Measurements from ENCODE around the gene PRUNE1. TPM values are rescaled to one million over a fixed set of nuclear protein-coding genes. Genes with fewer than 3 reads are reported as not detected.

The PRUNE1 gene
- 7.0 TPM for polyA plus RNA-seq (2012; ENCODE audit: low read depth, missing spikeins)

DNA sequence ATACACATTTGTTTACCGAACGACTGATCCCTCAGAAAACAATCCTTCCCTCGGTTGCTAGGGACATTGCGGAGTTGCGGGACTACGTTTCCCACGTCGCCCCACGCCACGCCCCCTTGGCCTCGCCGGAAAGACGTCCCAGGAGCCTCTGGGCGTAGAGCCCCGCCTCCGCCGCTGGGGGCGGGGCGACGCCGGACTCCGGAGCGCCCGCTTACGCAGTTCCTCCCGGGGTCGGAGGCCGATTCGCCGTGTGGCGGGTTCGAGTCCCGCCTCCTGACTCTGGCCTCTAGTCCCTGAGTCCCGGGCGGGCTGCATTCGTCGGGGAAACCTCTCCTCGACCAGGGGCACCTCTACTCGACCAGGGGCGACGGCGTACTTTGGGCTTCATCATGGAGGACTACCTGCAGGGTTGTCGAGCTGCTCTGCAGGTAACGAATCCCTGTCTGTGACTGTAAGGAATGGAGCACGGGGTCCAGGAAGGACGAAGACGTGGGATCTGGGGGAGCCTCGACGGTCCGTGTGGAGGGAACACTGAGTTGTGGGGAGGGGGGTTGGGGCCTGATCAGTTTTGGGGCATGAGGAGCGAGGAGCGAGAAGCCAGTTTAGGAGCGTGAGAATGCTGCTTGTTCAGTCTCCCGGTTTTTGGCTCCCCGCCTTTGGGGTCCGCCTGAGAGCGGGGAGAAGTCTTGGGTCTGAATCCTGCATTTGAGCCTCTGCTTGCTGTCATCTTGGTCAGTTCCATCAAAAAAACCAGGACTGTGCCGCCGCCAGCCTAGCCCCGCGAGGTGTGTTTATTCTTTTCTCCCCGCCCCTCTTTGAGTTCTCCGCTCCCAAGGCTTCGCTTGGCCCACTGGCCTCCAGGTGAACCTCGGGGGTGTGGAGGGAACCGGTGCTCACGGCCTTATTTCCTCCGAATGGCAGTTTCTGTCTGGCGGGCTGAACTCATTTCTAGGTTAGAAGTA lies at the start of gene PRUNE1:
Gene PRUNE1, plus strand, starts transcription at position 206 of the 962 bp plus-strand sequence. Its CDS starts 184 bp downstream, at position 390.
- no peak for TF ChIP-seq POLR2A (IDR thresholded peaks at IDR 0.05; ENCODE audit: low read depth, low read length)
- peak; percentile 72 for TF ChIP-seq SPI1 (IDR thresholded peaks at IDR 0.05; ENCODE audit: low read depth, low read length)
- FAIRE-seq: peak; percentile 95

DNA sequence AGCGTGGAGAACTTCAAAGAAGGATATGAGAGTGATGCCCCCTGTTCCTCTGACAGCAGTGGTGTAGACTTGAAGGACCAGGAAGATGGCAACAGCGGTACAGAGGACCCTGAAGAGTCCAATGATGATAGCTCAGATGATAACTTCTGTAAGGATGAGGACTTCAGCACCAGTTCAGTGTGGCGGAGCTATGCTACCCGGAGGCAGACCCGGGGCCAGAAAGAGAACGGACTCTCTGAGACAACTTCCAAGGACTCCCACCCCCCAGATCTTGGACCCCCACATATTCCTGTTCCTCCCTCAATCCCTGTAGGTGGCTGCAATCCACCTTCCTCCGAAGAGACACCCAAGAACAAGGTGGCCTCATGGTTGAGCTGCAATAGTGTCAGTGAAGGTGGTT lies 47.6 kb upstream of the PRUNE1 start:
- DNase-seq (ENCODE audit: insufficient read length, low spot score): no peak
- TF ChIP-seq POLR2A (IDR thresholded peaks at IDR 0.05; ENCODE audit: low read depth, low read length): no peak
- no peak for TF ChIP-seq POU2F2 (IDR thresholded peaks at IDR 0.05; ENCODE audit: low read depth, low read length)
- TF ChIP-seq SPI1 (IDR thresholded peaks at IDR 0.05; ENCODE audit: low read depth, low read length): no peak
- no peak for TF ChIP-seq TAF1 (IDR thresholded peaks at IDR 0.05; ENCODE audit: low read depth, low read length)
- no peak for TF ChIP-seq POLR2AphosphoS5 (IDR thresholded peaks at IDR 0.05; ENCODE audit: low read depth, low read length)
- TF ChIP-seq PAX5 (IDR thresholded peaks at IDR 0.05; ENCODE audit: insufficient read depth, low read length, severe bottlenecking): no peak
- no peak for FAIRE-seq

More for the DNA sequence above, at the start of gene PRUNE1:
- peak; percentile 93 for DNase-seq (ENCODE audit: insufficient read length, low spot score)

DNA sequence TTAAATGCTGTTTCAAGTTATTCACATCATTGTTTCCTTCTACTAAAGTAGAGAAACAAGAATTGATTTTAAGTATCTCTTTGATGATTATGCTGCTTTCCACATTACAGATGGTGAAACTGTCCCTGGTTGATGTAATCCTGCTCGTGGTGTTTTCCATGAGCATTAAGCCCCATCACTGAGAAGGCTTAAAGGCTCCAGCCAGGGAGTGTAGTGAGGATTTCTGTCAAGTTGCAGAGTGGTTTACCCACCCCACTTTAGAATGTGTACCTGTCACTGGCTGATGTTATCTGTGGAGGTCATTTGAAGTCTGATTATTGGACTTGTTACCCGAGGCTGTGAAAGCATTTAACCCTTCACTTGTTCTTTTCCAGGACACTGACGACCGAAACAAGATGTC lies 46.5 kb upstream of the PRUNE1 start:
- no peak for FAIRE-seq
- no peak for DNase-seq (ENCODE audit: insufficient read length, low spot score)
- TF ChIP-seq POU2F2 (IDR thresholded peaks at IDR 0.05; ENCODE audit: low read depth, low read length): no peak
- no peak for TF ChIP-seq PAX5 (IDR thresholded peaks at IDR 0.05; ENCODE audit: insufficient read depth, low read length, severe bottlenecking)
- TF ChIP-seq POLR2A (IDR thresholded peaks at IDR 0.05; ENCODE audit: low read depth, low read length): no peak
- no peak for TF ChIP-seq POLR2AphosphoS5 (IDR thresholded peaks at IDR 0.05; ENCODE audit: low read depth, low read length)
- TF ChIP-seq SPI1 (IDR thresholded peaks at IDR 0.05; ENCODE audit: low read depth, low read length): no peak
- no peak for TF ChIP-seq TAF1 (IDR thresholded peaks at IDR 0.05; ENCODE audit: low read depth, low read length)

GRCh38 chr1:150963321-150964163 lies 44.7 kb upstream of the PRUNE1 start:
- no peak for FAIRE-seq
- TF ChIP-seq POLR2AphosphoS5 (IDR thresholded peaks at IDR 0.05; ENCODE audit: low read depth, low read length) (no peak), POLR2A (IDR thresholded peaks at IDR 0.05; ENCODE audit: low read depth, low read length) (0 out of 2 replicates have a peak, but pooled peaks have one; percentile 23)
- no peak for DNase-seq (ENCODE audit: insufficient read length, low spot score)

GRCh38 chr1:150964164-150964489 lies 44.1 kb upstream of the PRUNE1 start:
- TF ChIP-seq POLR2A (IDR thresholded peaks at IDR 0.05; ENCODE audit: low read depth, low read length) (no peak), TAF1 (IDR thresholded peaks at IDR 0.05; ENCODE audit: low read depth, low read length) (no peak), POU2F2 (IDR thresholded peaks at IDR 0.05; ENCODE audit: low read depth, low read length) (no peak), SPI1 (IDR thresholded peaks at IDR 0.05; ENCODE audit: low read depth, low read length) (no peak), PAX5 (IDR thresholded peaks at IDR 0.05; ENCODE audit: insufficient read depth, low read length, severe bottlenecking) (no peak), POLR2AphosphoS5 (IDR thresholded peaks at IDR 0.05; ENCODE audit: low read depth, low read length) (no peak)
- FAIRE-seq: no peak
- no peak for DNase-seq (ENCODE audit: insufficient read length, low spot score)

DNA sequence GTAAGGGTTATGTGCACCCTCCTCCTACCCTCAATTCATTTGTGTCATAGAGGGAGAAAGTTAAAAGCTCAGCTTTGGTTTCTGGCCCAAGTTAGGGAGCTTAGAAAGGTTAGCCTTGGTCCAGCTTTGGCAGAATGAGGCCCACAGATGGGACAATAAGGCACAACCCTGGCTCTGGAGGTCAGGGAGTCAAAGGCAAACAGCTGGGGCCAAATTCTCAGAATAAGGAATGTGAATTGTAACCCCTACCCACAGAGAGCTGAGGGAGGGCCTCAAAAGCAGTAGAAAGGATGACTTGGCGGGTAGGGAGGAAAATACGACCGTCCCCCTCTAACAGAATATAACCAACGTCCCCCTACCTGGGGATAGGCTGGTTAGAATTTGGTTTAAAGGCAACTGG lies 42.6 kb upstream of the PRUNE1 start:
- no peak for TF ChIP-seq PAX5 (IDR thresholded peaks at IDR 0.05; ENCODE audit: insufficient read depth, low read length, severe bottlenecking)
- TF ChIP-seq TAF1 (IDR thresholded peaks at IDR 0.05; ENCODE audit: low read depth, low read length): no peak
- FAIRE-seq (no peak), DNase-seq (ENCODE audit: insufficient read length, low spot score) (no peak)

DNA sequence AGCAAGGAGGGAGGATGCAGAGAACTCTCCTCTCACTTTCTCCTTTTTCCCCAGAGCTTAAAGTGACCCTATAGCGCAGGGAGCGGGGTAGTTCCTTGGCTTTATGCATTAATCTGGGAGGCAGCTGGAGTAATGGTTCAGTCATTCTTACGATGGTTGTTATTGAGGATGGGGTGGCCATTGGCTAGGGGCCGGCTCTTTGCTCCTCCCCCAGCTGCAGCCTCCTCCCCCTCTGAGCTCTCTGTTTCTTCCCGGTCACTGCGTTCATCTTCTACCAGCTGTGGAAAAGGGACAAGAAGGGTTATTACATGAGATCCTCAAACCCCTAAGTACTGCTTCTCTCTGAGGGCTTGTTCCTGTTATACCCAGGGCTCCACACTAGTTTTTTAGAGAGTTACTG lies 42.2 kb upstream of the PRUNE1 start:
- TF ChIP-seq POU2F2 (IDR thresholded peaks at IDR 0.05; ENCODE audit: low read depth, low read length) (no peak), PAX5 (IDR thresholded peaks at IDR 0.05; ENCODE audit: insufficient read depth, low read length, severe bottlenecking) (no peak), POLR2A (IDR thresholded peaks at IDR 0.05; ENCODE audit: low read depth, low read length) (no peak), SPI1 (IDR thresholded peaks at IDR 0.05; ENCODE audit: low read depth, low read length) (no peak), TAF1 (IDR thresholded peaks at IDR 0.05; ENCODE audit: low read depth, low read length) (no peak), POLR2AphosphoS5 (IDR thresholded peaks at IDR 0.05; ENCODE audit: low read depth, low read length) (no peak)
- no peak for DNase-seq (ENCODE audit: insufficient read length, low spot score)
- no peak for FAIRE-seq

GRCh38 chr1:150967936-150968335 lies 40.3 kb upstream of the PRUNE1 start:
- no peak for TF ChIP-seq POLR2A (IDR thresholded peaks at IDR 0.05; ENCODE audit: low read depth, low read length)
- no peak for TF ChIP-seq POLR2AphosphoS5 (IDR thresholded peaks at IDR 0.05; ENCODE audit: low read depth, low read length)
- TF ChIP-seq PAX5 (IDR thresholded peaks at IDR 0.05; ENCODE audit: insufficient read depth, low read length, severe bottlenecking): no peak
- no peak for TF ChIP-seq SPI1 (IDR thresholded peaks at IDR 0.05; ENCODE audit: low read depth, low read length)
- no peak for TF ChIP-seq TAF1 (IDR thresholded peaks at IDR 0.05; ENCODE audit: low read depth, low read length)
- no peak for TF ChIP-seq POU2F2 (IDR thresholded peaks at IDR 0.05; ENCODE audit: low read depth, low read length)
- no peak for DNase-seq (ENCODE audit: insufficient read length, low spot score)
- no peak for FAIRE-seq

GRCh38 chr1:150968491-150968890 lies 39.8 kb upstream of the PRUNE1 start:
- FAIRE-seq (no peak), DNase-seq (ENCODE audit: insufficient read length, low spot score) (no peak)
- no peak for TF ChIP-seq POLR2A (IDR thresholded peaks at IDR 0.05; ENCODE audit: low read depth, low read length)
- TF ChIP-seq SPI1 (IDR thresholded peaks at IDR 0.05; ENCODE audit: low read depth, low read length): no peak
- no peak for TF ChIP-seq POLR2AphosphoS5 (IDR thresholded peaks at IDR 0.05; ENCODE audit: low read depth, low read length)

DNA sequence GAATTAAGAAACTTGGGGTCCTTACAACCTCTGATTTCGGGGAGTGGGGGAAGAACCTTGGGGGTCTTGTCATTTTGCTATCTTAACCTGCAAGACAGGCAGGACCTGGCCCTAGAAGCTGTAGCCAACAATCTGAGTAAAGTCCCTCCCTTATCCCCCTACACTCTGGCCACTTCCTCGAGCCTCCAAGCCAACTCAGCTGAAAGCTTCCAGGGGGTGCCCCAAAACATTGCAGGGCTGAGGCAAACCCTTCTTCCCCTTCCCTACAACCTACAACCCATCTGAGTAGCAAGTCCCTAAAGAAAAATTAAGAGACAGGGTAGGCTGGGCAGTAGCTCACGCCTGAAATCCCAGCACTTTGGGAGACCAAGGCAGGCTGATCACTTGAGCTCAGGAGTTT lies 38.6 kb upstream of the PRUNE1 start:
- DNase-seq (ENCODE audit: insufficient read length, low spot score): no peak
- FAIRE-seq: no peak
- TF ChIP-seq TAF1 (IDR thresholded peaks at IDR 0.05; ENCODE audit: low read depth, low read length) (no peak), PAX5 (IDR thresholded peaks at IDR 0.05; ENCODE audit: insufficient read depth, low read length, severe bottlenecking) (no peak), SPI1 (IDR thresholded peaks at IDR 0.05; ENCODE audit: low read depth, low read length) (no peak)

Measured in GM12891 (cell line).